Ecto neural progenitor cell (in vitro differentiated cells): ENCODE results near the gene DLGAP1.

Source experiments
- DNase-seq: peaks from one replicate; pipeline ENCODE4 v3.0.0-alpha.2; 2018; ENCODE audit warnings: low spot score

Gene DLGAP1

DNA sequence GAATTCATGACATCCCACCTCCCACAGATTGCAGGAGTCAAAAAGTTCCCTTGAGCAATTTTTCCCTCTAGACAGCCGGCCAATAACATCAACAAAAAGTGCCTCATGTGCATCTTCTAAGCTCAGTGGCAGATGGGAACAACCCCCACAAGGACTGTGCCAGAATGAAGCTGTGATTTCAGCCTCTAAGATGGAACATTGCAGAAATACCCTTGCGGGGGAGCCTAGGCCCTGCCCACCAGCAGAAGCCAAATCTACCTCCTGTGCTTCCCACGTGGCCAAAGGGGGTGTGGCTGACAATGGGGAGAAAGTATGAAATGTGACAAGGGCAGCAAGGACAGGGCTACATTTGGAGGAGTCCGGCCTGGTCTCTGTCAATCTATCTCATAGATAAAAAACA is 522.8 kb downstream of the DLGAP1 start:
- no peak for DNase-seq

DNA sequence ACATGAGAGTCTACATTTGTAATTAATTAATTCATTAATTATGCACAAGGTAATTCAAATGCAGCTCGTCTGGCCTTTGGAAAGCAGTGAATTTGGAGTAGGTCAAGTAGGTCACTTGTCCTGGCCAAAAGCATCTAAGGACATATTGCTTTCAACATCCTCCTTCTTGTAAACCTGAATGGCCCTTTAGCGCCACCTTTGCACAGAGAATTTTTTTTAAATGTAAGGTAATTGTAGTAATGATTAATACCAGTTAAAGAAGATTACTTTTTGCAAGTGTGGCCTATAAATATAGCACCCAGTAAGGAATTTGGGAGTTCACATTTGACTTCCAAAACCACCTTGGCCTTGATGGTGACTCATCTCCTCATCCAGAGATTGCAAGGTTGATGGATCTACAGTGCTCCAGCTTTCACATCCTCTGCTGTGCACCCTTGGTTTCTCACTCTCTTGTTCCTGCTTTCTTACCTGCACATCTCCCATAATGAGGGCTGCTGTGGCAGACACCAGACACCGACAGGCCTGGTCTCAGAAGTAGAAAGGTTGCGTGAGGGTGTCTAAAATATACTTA is 523.5 kb downstream of the DLGAP1 start:
- DNase-seq = no peak

DNA sequence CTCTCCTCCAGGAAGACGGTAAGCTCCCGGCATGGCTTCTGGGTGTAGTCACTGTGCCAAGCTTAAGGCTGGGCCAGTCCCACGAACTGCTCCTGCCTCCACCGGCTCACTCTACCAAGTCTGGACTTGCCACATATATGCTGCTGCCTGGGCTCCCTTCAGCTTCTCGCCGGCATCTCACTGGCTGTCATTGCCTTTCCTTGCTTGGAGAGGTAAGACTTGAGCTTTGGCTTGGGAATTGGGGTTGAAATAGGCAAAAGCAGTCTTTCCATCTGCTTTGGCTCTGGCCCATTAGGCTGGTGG is 524.1 kb downstream of the DLGAP1 start:
- DNase-seq = no peak

DNA sequence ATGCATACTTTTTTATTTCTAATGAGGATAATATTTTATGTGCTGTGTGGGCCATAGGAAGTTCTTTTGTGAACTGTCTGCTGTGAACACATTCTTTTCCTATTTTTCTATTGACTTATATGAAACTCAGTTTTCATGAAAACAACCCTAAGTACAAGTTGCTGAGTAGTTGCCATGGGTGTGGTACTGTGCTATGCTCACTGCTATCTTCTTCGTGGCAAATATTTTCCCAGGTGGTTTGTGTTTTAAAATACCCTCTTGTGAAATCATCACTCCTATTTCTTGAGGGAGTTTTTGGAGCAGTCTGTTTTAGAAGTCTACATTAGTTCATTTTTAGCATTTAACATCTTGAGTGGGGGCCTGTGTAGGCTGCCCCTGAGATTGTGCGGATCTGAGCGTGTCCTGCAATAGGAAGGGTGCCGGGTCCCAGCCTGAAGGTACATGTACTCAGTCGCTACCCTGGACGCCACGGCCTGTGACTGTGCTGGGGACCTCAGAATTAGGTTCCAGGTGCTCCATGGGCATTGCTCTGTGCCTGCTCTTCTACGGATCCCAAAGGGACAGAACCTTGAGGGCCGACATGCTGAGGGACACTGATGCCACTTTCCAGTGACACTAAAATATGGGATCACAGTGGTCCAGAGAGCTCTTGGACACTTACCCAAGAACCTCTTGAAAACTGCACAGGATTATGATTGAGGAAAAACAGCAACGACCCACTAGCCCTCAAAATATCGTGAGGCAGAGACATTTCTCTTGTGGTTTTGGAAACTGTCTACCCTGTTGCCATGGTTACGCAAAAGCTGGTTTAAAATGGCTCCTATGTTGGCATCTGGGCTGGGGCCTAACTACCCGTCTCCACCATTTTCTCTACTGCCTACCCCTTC is 524.7 kb downstream of the DLGAP1 start:
- DNase-seq = no peak

DNA sequence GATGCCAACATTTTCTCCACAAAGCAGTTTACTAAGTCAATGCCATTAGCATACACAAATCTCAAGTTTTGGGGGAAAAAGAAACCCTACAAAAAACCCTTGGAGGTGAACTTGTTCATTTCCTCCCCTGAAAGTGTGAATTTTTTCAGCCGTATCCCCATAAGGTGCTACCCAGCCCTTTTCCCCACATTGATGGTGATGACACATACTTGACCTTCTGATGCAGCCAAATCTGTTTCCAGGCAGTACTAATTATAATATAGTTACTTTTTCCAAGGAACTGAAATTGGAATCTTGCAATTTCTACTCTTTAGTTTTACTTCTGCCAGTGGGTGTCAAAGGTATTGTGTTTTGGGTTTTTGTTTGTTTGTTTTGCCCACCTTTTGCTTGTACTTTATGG is 530.7 kb downstream of the DLGAP1 start:
- no peak for DNase-seq

DNA sequence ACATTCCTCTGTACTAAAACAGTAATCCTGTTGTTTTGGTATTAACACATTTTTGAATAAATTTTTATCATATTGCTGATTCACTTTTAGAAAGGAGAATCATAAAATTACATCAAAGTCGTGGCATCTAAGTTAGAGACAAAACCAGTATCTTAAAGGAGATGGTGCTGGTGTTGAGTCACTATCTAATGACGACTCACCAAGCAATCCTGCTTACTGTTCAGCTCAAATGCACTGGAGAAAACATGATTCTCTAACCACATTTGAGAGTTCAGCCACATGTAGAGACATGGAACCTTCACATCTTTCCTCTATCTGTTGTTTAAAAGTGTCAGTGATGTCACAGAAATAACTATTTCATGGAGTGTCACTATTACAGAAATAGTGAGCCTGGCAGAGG is 531.4 kb downstream of the DLGAP1 start:
- no peak for DNase-seq

DNA sequence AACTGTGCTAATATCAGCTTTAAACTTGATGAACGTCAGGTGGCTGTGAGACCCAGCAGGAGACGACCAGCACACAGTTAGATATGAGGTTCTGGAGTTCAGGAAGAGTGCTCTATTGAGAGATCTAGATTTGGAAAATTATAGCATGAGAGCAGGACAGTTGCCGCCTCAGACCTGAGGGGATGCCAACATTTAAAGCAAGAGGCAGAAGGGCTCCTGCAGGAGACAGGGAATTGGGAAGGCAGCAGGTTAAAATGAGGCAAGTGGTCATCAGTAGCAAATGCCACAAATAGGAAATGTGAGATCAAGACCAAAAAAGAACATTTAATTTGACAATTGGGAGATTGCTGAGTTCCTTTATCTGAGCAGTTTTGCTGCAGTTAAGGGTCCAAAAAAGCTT is 533.3 kb downstream of the DLGAP1 start:
- DNase-seq = no peak

DNA sequence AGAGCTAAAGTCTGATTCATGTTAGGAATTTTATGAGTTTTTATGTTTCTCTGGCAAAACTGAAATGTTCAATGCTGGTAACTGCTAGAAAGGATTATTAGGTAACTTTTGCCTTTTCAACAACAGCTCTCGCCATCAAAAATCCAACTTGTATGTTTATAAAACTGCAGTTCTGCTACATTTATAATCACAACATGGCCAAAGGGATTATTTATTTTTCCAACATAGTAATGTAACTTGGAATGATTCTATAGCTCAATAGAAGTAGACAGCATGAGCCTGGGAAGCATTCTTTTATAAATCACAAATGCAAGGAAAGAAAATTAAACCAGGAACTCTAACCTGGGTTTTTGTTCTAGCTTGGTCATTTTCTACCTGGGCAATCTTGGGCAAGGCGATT is 534.3 kb downstream of the DLGAP1 start:
- no peak for DNase-seq

DNA sequence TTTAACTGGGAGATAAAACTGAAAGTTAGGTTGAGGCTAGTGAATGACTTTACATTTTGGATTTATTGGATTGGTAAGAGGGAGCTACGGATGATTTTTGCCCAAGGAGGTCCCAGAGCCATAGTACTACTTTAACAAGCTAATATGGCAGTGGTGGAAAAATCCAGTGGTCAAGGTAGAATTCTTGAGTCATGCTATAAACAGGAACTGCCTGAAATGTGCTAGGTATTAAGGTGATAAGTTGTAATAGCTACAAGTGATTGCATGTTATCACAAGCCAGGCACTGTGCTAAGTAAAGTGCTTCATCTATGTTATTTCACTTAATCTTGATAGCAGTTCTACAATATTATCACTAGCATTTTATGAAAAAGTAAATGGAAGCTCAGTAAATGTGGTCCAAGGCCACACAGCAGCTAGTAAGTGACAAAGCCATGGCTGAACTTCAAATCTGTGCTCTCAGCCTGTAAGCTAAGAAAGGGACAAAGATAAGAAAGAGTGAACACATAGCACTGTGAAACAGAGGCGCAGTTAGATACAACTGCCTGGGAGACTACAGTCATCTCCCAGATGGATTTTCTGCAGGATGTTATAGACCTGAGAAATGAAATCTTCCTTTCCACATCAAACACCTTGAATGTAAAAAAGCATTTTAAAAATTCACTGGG is 535.6 kb downstream of the DLGAP1 start:
- no peak for DNase-seq

DNA sequence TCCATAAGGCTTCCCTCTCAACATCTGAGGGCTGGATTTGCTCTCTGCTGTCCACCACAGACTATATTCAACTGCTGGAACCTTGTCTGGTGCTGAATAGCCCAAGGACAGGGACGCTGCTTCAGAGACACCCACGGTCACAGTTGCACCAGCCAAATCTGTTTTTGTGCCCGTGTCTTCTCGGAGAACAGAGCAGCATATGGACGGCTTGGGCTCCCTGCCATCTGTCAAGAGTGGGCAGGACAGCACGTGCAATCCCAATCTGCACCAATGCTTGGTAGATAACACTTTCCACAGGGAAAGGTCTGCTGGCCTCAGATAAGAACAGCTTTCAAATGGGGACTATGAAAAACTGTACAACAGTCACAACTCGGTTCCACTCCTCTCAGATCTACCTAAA is 539.0 kb downstream of the DLGAP1 start:
- no peak for DNase-seq

DNA sequence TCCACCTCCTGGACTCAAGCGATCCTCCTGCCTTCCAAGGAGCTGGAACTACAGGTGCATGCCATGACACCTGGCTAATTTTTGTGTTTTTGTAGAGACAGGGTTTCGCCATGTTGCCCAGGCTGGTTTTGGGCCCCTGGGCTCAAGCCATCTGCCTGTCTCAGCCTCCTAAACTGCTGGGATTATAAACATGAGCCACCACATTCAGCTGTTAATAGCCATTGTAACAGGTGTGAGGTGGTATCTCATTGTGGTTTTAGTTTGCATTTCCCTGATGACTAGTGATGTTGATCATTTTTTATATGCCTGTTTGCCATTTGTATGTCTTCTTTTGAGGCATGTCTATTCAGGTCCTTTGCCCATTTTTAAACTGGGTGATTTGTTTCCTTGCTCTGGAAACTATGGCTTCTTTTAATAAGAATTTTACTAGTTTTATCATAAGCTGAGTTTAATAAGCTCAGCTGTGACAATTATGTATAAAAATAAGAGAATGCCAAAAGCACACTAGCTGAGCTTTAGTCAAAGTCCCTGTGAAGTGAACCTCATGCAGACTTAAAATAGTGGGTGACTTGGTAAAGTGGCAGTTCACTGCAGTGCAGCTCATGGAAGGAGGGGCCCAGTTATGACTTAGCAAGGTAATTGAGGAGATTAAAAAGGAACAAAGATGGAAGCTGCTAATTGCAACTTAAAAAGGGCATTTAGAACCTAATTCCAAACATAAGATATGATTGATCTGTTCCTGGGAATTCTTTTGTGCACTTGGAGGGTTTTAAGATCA is 540.1 kb downstream of the DLGAP1 start:
- no peak for DNase-seq

DNA sequence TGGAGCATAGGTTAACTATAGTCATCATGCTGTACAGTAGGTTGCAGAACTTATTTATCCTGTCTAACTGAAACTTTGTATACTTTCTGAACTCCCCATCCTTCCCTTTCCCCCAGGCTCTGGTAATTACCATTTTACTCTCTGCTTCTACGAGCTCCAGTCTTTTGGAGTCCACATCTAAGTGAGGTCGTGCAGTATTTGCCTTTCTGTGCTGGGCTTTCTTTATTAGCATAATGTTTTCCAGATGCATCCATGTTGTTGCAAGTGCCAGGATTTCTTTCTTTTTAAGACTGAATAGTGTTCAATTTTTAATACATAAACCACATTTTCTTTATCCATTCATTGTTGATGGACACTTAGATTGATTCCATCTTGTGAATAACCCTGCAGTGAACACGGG is 541.0 kb downstream of the DLGAP1 start:
- no peak for DNase-seq

DNA sequence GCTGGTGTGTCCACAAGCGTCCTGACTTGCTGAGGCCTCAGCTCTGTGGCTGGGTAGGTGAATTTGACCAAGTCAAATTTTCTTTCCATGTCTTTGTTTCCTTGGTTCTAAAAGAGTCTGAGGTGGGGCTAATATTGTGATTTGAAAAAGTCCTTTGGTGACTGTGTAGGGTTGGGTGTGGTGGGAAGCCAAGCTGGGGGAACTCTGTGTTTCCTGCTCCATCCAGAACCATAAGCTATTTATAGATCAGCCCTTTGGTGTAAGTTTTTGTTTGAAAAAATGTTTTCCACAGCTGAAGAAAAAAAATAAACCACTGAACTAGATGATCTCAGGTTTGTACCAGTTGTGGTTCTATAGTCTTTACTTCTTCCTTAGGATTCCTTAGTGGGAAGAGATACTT is 542.4 kb downstream of the DLGAP1 start:
- DNase-seq = no peak

DNA sequence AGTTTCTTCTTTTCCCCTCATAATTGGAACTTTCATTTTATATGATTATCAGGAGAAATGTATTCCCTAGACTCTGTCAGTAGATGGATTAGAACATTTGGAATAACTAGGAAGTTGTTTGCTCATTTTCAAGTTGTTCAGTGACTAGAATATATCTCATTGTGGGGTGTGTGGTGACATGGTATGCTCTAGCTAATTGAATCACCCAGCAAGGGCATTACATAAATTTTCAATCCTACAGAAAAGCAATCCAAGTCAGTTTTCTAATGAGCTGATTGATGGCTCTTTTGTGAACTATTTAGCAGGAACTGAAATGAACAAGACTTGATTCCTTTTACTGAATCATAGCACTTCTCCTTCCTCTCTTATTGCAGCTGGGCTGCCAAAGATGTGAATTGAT is 543.7 kb downstream of the DLGAP1 start:
- DNase-seq = no peak

DNA sequence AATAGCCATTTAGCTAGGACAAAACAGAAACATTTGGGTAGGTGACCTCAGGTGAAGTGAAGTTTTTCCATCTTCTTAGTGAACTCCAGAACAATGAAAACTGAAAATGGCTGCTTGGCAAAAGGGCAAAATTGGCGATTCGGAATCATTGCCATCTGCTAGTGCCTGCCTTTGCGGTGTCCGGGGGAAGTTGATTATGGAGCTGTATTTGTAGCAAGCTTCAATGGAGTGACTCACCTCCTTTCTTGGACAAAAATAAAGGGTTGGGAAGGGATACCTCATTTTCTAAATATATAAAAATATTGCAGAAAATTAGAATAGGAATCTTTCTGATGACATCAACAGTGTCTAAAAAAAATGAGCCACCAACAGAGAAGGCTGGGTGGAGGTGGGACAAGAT is 544.6 kb downstream of the DLGAP1 start:
- DNase-seq = no peak

DNA sequence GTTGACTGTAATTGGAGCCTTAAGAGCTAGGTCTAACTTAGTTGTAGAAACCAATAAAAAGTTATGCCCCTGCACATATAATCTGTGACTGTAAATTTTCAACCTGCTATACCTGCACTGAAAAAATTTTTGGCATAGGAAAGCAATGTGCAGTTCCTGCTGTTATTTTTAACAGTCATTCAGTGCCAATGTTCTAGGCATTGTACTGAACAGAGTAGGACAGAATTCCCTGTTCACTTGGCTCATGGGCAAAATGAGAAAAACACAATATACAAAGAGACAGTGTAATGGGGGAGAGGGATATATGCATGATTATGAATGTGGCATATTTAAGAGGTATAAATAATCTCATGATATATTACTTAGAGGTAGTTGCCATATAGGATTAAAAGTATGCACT is 547.2 kb downstream of the DLGAP1 start:
- no peak for DNase-seq

DNA sequence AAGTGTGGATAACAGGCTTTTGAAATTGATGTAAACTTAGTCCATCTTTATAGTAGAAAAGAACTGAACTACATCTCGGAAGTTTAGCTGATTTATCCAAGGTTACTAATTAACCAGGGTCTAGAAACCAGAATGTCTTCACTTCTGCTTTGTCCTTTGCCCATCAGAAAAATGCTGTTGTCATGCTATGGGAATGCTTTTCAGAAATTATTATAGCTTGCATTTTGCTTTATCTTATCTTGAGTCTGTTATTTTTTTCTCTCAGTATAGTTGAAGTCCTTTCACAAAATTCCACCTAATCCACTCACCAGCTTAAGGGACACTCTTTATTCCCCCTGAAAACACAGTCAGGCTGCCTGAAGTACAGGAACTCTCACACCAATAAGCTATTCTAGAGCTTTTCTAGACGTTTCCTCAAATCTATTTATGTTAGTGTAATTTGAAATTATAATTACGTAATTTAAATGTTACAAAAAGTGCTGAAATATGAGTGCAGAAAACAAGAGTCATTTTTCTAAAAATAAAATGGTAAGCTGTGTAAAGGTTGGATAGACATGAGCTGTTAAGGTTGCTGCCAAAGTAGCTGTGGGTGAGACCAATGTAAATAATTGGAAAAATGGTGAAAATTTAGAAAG is 548.9 kb downstream of the DLGAP1 start:
- DNase-seq = no peak

DNA sequence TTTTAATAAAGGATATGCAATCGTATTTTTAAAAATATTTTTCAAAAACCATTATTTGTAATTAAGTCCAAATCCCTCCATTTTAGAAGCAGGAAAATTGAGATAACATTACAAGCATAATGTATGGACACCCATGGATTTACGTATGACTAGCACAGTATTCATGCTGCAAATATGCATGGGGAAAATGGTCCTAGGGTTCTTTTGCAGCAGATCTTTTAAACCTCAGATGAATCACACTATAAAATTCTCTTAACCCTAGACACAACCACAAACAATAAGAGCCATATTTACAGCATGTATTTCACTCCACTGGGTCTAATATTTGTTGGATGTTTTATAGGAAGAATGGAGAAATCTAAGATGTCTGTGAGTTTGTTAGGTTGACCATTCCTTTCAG is 551.8 kb downstream of the DLGAP1 start:
- DNase-seq = no peak

DNA sequence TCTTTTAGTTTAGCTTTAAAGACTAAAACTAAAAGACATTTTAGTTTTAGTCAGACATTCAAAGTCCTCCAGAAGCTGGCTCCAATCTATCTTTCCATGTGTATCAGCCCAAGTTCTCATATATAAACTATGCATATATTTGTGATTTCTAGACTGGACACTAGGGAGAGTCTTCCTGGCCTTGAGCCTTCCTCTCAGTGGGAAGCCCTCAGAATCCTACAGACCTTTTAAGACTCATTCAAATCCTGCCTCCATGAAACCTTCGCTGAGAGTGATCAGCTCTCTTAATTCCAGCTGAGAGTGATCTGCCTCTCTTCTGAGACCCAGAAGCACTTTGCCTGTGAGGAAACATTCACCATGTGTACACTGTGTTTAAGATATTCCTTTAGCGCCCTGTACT is 552.4 kb downstream of the DLGAP1 start:
- DNase-seq = no peak

DNA sequence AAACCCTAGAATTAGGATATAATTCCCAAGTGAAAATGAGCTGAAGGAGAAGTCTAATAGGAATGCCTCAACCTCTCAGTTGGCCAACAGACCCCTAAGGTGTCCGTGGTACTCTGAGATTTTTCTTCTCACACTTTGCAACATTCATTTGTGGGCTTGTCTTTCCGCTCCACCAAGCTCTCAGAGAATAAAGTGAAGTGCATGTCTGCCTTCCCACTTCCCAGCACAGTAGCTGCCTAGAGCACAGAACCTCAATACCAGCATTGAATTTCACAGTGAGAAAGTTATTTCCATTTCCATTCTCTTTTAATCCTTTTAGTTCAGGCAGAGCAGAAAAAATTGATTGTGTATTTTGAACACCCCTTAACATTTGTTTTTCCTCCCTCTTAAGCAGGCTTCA is 553.3 kb downstream of the DLGAP1 start:
- no peak for DNase-seq

DNA sequence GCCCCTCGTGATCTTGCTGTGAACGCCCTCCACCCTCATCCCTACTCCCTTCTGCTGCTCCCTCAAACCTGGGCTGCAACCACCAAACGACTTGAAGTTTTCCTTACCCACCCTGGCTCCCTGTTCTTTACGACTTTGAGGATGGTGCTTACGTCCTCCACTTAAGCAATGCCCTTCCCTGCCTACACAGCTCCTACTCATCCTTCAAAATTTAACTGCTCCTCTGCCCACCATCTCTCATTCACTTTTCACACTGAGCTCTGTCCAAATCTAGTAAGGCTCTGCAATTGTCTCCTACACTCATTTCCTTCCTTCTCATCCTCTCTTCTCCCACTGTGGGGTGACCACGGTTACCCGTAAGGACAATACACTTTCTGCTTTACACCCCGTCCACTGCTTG is 554.1 kb downstream of the DLGAP1 start:
- no peak for DNase-seq

DNA sequence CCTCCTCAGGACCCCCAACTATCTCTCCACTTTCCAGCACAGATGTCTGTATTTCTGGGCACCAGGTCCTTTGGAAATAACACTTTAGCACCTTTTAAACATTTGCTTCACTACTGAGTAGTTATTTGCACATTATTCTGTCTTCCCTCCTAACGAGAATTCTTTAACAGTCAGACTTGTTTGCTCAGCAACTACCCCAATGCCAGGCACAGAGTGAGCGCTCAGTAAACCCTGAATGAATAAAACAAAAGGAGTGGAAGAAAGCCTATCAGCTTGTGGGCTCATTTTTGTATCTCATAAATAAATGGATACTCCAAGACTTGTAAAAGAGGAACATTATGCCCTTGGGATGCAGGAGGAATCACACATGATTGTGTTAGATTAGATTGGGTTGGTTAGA is 554.8 kb downstream of the DLGAP1 start:
- DNase-seq = no peak
